GM23338 (cell line): ENCODE data around the gene ENTR1.

Experiments used
- CTCF ChIP-seq, 2 experiments: fragments of 200-600 bp in 1 of 2; sonication (generic) in 1 of 2; conservative IDR thresholded peaks; 2 replicates each; pipeline versions ENCODE4 v1.5.1 to v1.6.1; 2016 to 2017; ENCODE audit warnings: antibody characterized with exemption in 2 of 2, low read depth in 2 of 2, mild to moderate bottlenecking in 2 of 2, moderate library complexity in 1 of 2
- EZH2 ChIP-seq: fragments of 200-600 bp; sonication (generic); IDR thresholded peaks from one replicate; pipeline ENCODE4 v1.8.0; 2017; ENCODE audit warnings: antibody characterized with exemption, mild to moderate bottlenecking, low read depth; ENCODE audit not compliant: unreplicated experiment
- EZH2phosphoT487 ChIP-seq: fragments of 200-600 bp; sonication (generic); IDR thresholded peaks from one replicate; pipeline ENCODE4 v1.8.1; 2018; ENCODE audit warnings: antibody characterized with exemption; ENCODE audit not compliant: unreplicated experiment
- POLR2AphosphoS5 ChIP-seq: IDR thresholded peaks from 2 replicates; pipeline ENCODE4 v1.6.1; 2016; ENCODE audit warnings: antibody characterized with exemption, low read depth
- REST ChIP-seq: IDR thresholded peaks from one replicate; pipeline ENCODE4 v1.6.1; 2018; ENCODE audit warnings: antibody characterized with exemption; ENCODE audit not compliant: unreplicated experiment

GRCh38 chr9:136432591-136432990, 22.2 kb upstream of the ENTR1 start:
- TF ChIP-seq CTCF (conservative IDR thresholded peaks at IDR 0.05; ENCODE audit: low read depth in 2 of 2) = no peak
- no peak for TF ChIP-seq EZH2phosphoT487
- no peak for TF ChIP-seq EZH2
- TF ChIP-seq POLR2AphosphoS5 = no peak
- TF ChIP-seq REST = no peak
